GM12878 (cell line): ENCODE data around the gene H6PD.

Experiments used
- CREM ChIP-seq: IDR thresholded peaks from 2 replicates; pipeline ENCODE4 v1.6.1; 2014; ENCODE audit warnings: antibody characterized with exemption, low read depth
- CTCF ChIP-seq, 3 experiments: IDR thresholded peaks in 2 of 3; conservative IDR thresholded peaks in 1 of 3; 2 replicates each; pipeline ENCODE4 v1.5.1; 2011; ENCODE audit warnings: low read depth in 3 of 3, low read length in 3 of 3, mild to moderate bottlenecking in 3 of 3, control low read depth in 2 of 3, moderate library complexity in 2 of 3, inconsistent platforms in 1 of 3, mixed read lengths in 1 of 3; ENCODE audit not compliant: control insufficient read depth in 2 of 3, insufficient read depth in 1 of 3; ENCODE audit errors: extremely low read depth in 1 of 3
- JUND ChIP-seq: IDR thresholded peaks from 2 replicates; pipeline ENCODE4 v1.6.1; 2012; ENCODE audit warnings: low read depth, mild to moderate bottlenecking, low read length, improper control_type of control experiment, moderate library complexity
- POLR2AphosphoS5 ChIP-seq: IDR thresholded peaks from 2 replicates; pipeline ENCODE4 v1.6.1; 2011; ENCODE audit warnings: mild to moderate bottlenecking, low read length, inconsistent platforms
- SMAD1 ChIP-seq: fragments of 450-650 bp; IDR thresholded peaks from 2 replicates; pipeline ENCODE4 v1.6.1; 2018; ENCODE audit warnings: mild to moderate bottlenecking, low read depth; ENCODE audit not compliant: partially characterized antibody
- SMC3 ChIP-seq: IDR thresholded peaks from 2 replicates; pipeline ENCODE4 v1.6.1; 2011; ENCODE audit warnings: low read length, improper control_type of control experiment, borderline replicate concordance
- SRF ChIP-seq, 2 experiments: IDR thresholded peaks; 2 replicates each; pipeline ENCODE4 v1.6.1; 2011; ENCODE audit warnings: low read depth in 2 of 2, low read length in 2 of 2, mild to moderate bottlenecking in 1 of 2, moderate library complexity in 1 of 2
- YY1 ChIP-seq: IDR thresholded peaks from 2 replicates; pipeline ENCODE4 v1.6.1; 2011; ENCODE audit warnings: low read depth, mild to moderate bottlenecking, low read length
- ZBTB40 ChIP-seq: fragments of 450-650 bp; IDR thresholded peaks from 2 replicates; pipeline ENCODE4 v1.6.1; 2016; ENCODE audit warnings: mild to moderate bottlenecking, moderate library complexity, borderline replicate concordance
- ZNF274 ChIP-seq: IDR thresholded peaks from one replicate; pipeline ENCODE4 v1.8.0; 2011; ENCODE audit not compliant: insufficient read length, insufficient read depth
- TF ChIP-seq, protein P1 (sequence below): IDR thresholded peaks from 2 replicates; pipeline ENCODE4 v1.6.1; 2011; ENCODE audit warnings: low read depth, low read length, improper control_type of control experiment, borderline replicate concordance

DNA sequence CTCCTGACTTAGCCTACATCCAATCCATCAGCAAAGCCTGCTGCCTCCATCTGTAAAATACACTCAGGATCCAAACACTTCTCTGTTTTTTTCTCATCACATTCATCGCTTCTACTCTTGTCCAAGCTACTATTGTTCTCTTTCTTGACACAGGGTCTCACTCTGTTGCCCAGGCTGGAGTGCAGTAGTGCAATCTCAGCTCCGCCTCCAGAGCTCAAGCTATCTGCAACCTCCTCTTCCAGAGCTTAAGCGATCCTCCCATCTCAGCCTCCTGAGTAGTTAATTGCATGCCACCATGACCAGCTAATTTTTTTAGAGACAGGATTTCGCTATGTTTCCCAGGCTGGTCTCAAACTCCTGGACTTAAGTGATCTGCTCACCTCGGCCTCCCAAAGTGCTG is 44.3 kb upstream of the H6PD start:
- TF ChIP-seq, protein P1, sequence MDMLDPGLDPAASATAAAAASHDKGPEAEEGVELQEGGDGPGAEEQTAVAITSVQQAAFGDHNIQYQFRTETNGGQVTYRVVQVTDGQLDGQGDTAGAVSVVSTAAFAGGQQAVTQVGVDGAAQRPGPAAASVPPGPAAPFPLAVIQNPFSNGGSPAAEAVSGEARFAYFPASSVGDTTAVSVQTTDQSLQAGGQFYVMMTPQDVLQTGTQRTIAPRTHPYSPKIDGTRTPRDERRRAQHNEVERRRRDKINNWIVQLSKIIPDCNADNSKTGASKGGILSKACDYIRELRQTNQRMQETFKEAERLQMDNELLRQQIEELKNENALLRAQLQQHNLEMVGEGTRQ = no peak
- TF ChIP-seq CTCF (IDR thresholded peaks at IDR 0.05 in 2 of 3, conservative IDR thresholded peaks at IDR 0.05 in 1 of 3; ENCODE audit: control insufficient read depth in 2 of 3, extremely low read depth in 1 of 3, insufficient read depth in 1 of 3, low read depth in 3 of 3, low read length in 3 of 3) (no peak), JUND (no peak), YY1 (no peak), POLR2AphosphoS5 (no peak), SRF (IDR thresholded peaks at IDR 0.05; ENCODE audit: low read depth in 2 of 2, low read length in 2 of 2) (no peak), SMC3 (no peak), ZNF274 (no peak), ZBTB40 (no peak), CREM (no peak), SMAD1 (no peak)
